OCI-M1 (cell line): ENCODE results near the gene PEX14.
"Not testable (repeated sequence)": the region's sequence is repeated elsewhere in the genome, so short reads cannot be mapped to it uniquely, and the experiment has no call there.

Experiments used
- DNase-seq: peaks from one replicate; lab custom pipeline; 2025; lab: John Stamatoyannopoulos, UW

PEX14 gene

DNA sequence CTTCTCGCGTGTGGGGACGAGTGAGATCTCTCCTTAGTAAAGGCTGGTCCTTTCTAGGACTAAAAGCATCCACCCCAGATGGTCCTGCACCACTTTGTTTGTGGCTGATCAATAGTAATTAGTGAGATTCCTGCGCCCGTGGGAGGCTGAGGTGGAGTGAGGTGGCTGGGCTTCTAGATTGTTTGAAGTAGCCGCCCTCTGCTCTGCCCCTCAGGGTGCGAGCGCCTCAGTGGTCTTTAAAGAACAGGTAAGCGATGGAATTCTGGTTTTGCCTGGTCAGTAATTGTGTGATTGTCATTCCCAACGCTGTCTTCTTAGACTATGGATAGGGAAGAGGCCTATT is 20.7 kb downstream of the PEX14 start:
- DNase-seq = no peak

DNA sequence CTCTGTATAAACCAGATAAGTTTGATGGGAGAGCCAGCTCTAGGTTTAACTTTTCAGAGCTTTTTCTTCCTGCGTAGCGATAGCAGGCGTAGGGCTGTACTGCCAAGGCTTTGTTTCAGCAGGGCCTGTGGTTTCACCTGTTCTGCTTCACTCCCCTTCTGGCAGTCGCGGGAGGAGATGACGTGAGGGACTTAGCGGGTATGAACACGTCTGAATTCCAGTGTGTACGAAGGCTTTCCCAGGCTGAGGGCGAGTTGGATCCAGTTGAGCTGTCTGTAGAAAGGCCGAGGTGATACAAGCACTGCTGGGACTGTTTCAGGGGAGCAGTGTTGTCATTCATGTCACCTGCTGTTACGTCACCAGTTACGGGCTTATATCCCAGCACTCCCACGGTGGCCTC is 21.2 kb downstream of the PEX14 start:
- DNase-seq = no peak

DNA sequence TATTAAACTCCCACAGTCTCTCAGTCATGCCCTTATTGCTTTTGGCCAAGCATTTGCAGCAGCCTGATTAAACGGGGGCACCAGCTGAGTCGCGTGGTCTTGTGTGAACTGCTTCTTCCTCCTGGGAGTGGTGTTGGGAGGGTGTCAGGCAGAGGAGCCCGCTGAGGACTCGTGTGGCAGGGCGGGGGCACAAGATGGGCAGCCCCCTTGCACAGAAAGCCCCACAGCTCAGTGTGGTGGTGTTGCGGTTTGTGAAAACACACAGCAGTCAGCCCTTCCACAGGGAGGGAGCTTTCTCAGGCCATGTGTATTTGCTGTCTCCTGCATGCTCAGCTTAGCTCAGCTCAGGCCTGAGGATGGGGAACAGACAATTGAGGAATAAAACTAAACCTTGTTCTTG is 22.4 kb downstream of the PEX14 start:
- DNase-seq = no peak

DNA sequence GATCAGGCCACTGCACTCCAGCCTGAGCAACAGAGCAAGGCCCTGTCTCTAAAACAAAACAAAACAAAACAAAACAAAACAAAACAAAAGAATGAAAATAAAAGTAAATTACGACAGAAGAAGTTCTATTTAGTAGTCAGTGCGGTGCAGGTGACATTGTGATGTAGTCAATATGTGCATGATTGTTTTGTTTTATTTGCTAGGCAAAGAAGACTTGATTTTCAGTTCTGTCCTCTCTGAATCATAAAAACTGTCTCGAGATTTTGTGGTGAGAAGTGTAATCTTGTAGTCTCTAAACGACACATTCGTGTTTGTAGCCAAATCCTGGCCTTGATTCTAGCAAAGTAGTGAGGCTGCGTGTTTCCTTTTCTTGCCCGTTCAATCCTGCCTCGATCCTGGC is 23.5 kb downstream of the PEX14 start:
- DNase-seq = no peak

DNA sequence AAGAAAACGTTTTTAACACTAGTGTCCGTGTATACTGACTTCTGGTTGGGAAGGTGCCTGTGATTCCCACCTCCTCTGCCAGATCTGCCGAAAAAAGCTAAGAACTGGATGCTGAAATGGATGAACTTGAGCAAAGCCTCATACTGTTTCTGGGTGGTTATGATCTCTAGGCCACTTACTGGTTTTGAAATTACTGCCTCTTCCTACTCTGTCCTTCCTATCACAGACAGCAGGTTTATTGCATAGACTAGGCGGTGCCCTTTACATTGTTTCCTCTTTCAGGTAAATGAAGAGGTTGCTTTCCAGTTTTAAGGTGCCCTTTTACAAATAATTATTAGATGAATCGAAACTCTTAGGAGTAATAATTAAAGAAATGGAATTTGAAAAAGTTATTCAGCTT is 27.5 kb downstream of the PEX14 start:
- no peak for DNase-seq

DNA sequence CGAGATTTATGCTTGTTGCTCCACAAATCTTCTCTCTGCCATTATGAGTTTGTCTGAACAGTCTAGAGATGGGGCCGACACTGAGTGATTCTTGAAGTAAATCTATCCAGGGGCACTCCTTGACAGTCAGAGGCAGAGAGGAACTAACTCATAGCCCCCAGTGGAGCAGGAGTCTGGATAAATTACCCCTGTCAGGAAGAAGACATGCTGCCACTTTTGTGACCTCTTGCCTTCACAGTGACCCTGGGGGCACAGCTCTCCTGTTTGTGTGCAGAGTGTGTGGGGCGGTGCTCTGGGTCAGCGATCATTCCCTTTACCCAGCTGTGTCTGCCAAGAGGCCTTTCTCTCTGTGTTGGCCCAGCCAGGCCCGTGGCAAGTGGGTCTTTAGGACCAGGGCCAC is 29.5 kb downstream of the PEX14 start:
- no peak for DNase-seq

DNA sequence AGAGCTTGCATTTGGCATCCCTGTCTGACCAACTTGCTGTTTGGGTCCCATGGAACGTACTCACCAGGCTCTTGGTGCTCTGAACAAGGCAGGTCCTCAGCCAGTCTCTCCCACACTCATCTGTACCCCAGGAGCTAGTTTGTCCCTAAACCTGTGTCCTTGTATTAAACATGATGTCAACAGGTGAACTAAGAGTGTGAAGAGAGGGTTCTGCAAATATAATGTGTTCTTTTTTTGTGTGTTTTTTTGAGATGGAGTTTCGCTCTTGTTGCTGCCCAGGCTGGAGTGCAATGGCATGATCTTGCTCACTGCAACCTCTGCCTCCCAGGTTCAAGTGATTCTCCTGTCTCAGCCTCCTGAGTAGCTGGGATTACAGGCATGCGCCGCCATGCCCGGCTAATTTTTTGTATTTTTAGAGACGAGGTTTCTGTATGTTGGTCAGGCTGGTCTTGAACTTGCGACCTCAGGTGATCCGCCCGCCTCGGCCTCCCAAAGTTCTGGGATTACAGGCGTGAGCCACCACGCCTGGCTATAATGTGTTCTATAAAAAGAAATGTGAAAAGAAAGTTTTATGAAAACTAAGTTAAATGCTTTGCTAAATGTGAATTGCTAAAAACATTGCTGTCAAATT is 31.4 kb downstream of the PEX14 start:
- DNase-seq = not testable (repeated sequence)

DNA sequence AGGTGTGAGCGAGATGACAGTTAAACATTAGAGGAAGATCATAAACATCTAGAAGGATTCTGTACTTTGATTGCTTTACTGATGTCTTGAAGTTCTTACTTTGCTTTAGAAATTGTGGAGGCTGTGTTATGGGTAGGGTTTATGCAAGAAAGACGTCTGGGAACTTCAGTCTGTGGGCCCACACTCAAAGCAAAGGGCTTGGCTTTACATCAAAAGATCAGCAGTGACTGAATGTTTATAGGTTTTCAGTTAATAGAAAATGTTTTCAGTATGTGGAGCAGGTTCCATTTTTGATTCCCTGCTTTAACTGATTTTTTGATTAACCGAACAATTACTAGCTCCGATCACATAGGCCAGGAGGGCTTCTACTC is 31.9 kb downstream of the PEX14 start:
- DNase-seq = no peak

DNA sequence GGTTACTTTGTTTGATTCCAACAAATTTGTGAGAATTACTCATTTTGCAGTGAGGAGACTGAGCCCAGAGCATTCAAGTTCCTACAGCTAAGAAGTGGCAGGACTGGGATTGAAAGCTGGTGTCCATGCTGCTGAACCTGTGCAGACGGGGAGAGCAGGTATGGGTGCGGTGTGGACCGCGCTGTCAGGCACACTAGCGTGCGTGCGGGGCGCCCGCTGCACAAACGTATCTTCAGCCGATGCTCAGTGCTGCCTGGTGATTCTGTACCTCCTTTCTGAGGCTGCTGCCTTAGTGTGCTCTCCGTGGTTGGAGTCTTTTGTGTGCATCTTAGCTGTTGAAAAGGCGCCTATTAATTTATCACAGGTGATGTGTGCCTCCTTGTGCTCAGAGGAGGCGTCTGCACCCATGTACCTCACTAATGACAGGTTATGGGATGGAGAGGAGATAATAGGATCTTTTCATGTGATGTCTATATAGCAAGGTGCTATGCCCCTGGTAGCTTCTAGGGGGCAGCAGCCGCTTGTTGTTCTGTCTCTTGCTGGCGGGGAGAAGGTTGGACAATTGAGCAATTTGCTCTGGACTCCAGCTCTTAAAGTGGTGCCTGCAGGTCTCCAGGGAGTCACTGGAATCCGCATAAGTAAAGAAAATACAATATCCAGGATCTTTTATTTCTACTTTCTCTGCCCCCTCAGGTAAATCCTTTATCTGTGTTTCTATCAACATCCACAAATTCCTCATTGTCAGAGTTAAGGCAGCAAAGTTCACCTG is 32.5 kb downstream of the PEX14 start:
- peak; percentile 82 for DNase-seq

DNA sequence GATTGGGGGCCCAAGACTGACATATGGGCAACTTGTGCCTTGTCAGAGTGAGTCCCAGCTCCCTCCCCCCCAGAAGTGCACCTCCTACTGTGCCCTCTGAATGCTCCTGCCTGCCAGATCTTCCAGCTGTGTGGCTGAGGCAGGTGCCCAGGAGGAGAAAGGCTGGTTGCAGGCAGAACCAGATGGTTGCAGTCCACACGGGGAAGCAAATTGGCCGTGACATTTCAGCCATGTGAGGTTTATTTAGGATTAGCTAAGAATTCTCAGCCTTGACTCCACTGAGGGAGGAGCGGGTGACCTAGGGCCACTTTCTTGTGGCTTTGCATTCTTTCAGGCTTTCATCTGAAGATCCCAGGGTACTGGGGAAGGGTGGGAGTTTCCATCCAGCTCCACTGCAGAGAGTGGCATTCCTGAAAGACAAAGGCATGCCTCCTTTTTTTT is 33.8 kb downstream of the PEX14 start:
- DNase-seq = no peak

DNA sequence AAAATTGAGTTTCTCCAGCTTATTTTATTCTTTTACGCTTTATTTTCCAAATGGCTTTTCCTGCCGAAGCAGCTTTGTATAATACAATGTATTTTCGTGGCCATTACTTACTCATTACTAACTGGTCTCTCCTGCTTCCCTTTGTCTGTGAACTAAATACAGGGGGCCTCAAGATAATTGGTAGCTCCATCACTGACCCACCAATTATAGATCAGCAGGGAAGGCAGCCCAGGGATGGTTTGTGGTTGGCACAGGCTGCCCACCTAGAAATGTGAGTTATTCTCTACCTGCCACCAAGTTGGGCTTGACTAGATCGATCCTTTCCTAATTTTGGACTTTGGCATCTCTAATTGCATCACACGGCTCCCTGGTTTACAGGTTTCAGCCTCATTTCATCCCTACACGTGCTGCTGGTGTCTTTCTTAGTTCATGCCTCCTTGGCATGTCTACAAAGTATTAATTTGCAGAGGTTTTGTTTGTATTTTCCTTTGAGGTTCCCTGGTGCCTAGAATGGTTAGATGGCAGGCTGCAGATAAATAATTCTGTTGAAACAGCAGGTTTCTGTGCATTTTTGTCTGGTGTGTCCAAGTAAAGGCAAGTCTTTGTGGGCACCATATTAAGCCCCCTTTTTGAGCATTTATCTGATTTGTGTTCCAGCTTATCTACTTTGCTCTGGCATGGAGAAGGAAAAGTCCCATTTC is 35.2 kb downstream of the PEX14 start:
- no peak for DNase-seq

DNA sequence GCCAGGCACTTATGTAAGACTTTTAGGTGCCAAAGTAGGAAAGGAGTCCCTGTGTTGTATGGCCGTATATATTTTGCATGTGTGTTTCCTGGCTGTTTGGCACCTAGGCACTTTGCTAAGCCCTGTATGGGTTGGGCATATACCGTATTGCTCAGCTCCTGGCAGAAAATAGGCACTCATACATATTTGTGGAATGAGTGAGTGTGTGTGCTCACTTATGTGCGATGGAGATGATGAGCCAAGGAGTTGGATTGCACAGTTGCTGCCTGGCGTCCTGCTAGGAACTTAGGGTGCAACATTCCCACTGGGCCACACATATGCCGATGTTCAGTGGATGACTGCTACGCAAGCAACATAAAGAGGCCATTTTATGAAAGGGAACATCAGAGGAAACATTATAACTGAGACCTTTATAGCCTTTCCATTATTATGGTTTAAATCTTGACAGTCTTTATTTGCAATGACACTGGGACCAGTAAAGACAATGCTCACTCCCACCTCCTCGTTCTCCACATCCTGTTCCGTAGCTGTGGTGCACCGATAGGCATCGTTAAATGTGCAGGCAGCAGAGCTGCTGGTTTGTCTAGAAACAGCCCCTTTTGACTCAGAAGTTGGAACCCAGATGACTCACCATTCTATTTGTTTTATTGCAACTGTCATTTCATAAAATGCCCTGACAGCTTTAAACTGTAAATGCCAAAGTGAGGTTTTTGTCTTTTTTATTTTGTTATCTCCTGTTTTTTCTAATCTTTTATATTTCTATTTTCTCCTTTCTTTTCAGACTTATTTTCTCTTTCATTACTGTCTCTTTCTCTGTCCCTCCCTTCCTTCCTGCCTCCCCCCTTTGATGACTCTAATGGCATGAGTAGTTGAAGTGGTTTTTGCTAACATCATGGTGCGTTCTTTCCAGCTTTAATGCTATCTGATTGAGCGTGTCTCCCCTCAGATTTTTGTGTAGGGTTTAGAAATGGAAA is 36.1 kb downstream of the PEX14 start:
- peak; percentile 91 for DNase-seq

DNA sequence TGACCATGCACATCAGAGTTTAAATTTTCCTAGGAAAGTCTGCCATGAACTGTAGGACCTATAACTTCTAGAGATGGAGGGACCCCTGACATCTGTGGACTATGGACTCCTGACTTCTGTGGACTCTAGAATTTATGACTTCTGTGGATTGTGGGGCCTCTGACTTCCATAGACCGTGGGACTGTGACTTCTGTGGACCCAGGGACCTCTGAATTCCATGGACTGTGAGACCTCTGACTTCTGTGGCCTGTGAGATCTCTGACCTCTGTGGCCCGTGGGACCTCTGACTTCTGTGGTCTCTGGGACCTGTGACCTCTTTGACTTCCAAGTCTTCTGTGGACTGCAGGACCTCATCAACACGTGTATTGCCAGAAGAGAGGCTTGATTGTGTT is 36.7 kb downstream of the PEX14 start:
- DNase-seq = peak; percentile 44

DNA sequence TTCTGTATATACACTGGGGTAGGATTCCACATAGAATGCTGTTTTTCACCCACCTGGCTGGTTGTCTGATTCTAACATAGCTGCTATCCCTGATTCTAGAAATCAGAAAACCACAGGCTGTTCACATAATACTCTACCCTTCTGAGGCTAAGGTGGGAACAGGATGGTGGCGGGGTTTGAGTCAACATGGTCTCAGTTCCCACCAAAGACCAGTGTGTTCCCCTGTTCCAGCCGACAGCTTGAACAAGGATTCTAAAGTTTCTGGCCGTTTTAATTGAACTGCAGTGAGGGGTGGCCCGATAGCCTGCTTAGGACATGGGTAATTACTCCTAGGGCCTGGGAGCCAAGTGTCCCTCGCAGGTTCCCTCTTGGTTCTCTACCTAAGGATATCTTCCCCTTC is 38.4 kb downstream of the PEX14 start:
- no peak for DNase-seq

DNA sequence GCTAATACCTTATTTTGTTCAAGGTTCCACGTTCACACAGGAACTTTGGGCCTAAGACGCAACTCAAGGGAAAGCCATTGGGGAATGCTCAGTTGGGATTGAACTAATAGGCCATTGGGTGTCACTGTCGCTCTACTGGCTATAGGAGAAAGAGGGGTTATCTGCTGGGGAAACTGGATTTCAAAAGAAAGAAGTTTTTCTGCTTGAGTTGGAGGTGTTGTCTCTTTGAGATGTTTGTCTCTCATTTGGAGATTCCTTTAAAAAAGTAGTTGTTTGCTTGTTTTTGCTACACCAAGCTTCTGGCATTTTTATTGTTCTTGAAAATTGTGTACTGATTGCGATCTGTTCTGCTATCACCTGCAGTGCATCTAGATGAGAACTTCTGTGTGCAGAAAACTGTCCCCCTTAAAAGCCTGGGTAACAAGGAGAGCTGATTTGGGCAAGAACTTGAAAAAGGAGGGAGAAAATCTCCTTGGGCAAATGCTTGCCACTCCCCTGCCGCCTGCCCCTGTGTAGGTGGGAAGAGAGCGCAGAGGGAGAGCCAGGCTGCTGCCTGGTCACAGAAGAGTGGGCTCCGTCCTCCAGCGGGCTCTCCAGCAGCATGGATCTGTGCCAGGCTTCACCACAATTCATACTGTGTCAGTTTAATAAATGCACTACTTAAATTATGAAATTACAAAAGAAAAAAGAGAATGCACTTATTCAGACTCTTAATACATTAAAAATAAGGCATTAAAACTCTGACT is 39.9 kb downstream of the PEX14 start:
- peak; percentile 72 for DNase-seq

DNA sequence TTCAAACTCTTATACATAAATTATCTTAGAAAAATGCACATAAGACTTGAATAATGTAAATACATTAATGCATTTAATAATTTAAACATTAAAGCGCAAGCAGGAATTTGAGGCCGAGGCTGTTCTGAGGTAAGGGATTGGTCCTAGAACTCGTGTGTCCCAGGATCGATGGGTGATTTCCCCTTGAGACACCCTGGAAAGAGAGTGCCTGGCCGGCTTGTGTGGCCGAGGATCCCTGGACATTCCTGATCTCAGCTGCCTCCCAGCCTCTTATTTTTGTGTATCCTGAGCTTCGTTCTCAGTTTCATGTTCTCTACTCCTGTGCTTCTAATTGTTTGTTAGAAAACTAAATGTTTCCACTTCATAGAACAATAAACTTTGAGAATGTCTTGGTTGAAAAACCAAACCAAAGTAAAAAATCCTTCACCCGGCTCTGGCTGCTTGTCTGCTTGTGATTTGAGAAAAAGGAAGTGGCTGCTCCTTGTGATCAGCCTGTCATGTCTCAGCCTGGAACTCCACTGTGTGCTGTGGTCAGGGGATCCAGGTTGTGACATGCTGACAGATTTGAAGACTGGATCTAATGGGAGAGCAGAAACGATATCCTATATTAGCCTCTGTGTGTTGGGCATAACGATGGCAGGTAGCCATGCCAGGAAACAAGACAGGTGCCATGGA is 40.7 kb downstream of the PEX14 start:
- DNase-seq = peak; percentile 79

DNA sequence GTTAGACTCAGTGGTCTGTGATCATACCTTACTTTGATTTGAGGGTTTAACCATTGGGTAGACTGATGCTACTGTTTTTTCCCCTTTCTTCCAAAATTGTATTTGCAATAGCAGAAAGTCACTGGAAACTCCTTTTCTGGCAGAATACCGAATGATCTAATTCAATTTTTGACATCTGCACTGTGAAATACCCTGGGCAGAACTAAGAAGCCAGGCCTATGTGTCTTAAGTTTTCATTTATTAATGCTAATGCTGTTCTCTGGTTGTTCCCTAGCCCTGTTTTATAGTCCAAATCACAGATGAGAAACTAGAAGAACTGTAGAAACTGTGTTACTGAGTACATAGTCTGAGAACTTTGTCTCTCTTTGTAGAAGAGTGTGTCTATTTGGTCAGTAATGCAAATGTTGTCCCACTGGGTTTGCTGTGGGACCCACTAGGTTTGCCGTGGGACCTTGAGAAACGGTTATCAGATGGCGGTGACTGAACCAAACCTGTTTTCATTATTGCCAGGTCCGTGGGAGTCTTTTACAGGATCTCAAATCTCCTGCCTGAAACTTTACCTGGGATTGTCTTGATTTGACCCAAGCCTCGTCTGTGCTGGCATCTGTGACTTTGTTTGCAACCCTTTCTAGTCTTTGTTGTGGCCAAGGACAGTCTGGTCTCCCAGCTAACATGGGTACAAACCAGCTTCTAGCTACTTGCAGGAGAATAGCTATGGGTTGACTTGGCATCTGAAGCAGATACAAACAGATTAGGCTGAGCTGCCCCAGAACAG is 41.4 kb downstream of the PEX14 start:
- no peak for DNase-seq

DNA sequence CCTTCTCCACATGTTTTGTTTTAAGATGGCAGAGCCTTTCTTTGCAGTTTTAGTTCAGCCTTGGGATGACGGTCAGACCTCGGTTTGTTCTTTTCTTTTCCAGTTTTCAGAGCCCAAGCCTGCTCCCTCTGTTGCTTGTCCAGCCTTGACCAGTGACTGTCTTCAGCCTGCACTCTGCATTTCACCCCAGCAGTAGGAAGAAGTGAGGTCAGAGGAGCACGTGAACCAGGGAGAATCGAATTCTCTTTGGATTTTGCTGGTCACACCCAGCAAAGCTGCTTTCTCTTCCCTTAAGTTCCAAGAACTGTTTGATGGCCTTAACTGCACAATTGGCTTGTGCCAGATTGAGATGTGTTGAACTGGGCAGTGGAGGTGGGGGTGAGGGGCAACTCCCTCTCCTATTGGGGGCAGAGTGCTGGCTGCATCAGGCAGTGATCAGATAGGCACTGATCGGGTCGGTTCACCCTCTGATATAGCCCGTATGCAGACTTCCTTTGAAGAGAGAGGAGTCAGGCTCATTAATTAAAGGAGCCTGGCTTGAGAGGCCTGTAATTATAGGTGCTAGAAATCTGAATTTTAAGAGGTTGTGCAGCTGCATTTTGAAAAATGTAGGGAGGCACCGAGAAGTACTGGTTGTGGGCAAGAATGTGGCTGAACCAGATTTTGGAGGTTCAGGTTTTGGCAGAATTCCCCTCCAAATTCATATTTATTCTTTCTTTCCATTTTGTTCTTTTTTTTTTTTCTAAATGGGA is 42.4 kb downstream of the PEX14 start:
- DNase-seq = peak; percentile 55

DNA sequence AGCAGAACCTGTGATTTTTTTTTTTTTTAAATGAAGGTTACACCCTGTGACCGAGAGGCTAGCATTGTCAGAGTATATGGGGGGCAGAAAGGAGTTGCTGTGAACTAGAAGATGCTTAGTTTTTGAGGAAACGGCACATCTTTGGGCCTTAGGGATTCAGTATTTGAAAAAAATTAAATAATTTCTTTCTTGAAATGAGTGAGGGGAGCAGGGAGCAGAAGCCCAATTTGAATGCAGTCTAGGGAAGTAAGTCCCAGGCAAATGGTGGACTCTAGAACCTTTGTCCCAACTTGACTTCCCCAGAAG is 42.9 kb downstream of the PEX14 start:
- DNase-seq = no peak

DNA sequence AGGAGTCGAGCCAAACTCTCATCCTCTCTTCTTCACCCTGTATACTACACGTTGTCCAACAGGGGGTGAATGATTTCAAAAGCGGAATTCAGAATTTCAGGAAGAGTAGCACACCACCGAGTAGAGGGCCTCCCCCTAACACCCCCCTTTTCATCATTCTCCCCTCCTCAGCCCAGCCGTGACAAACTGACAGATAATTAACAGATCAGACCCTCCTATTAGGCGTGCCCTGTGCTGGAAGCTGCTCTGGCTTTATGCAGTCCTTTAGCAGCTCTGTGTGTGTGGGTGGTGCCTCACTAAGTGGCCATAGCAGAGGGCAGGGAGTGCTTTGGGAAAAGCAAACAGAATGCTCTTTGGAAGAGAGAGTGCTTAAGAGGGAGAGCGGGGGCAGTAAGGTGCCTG is 44.3 kb downstream of the PEX14 start:
- DNase-seq = no peak
